Heart left ventricle (tissue), 16 donors: Measurements from ENCODE around the gene SWSAP1. TPM values are rescaled to one million over a fixed set of nuclear protein-coding genes. Genes with fewer than 3 reads are reported as not detected.

Experiments used
- ATAC-seq, 4 donors: fragments of 200-7000 bp; cut with Tn5 transposase; one replicate each; pipeline ENCODE4 v1.9.1; 2020 to 2022; ENCODE audit warnings: moderate library complexity in 4 of 4, mild to moderate bottlenecking in 3 of 4, moderate number of reproducible peaks in 1 of 4
- DNase-seq, 5 donors: peaks; one replicate each; pipeline ENCODE4 v3.0.0-alpha.2; 2020
- H3K27ac ChIP-seq, 12 donors: fragments of 200-600 bp; sonication (generic) in 4 of 12; one replicate each; pipeline versions ENCODE4 v1.5.0 to v1.8.0; 2016 to 2022; ENCODE audit warnings: mild to moderate bottlenecking in 2 of 12
- H3K27me3 ChIP-seq, 9 donors: fragments of 200-600 bp; sonication (generic) in 2 of 9; one replicate each; pipeline versions ENCODE4 v1.5.1 to v1.8.0; 2016 to 2022; ENCODE audit warnings: mild to moderate bottlenecking in 3 of 9
- H3K36me3 ChIP-seq, 9 donors: fragments of 200-600 bp; sonication (generic) in 2 of 9; one replicate each; pipeline versions ENCODE4 v1.5.0 to v1.8.0; 2018 to 2022; ENCODE audit warnings: mild to moderate bottlenecking in 2 of 9
- H3K4me1 ChIP-seq, 12 donors: fragments of 200-600 bp; sonication (generic) in 4 of 12; one replicate each; pipeline versions ENCODE4 v1.5.0 to v1.8.0; 2016 to 2022; ENCODE audit warnings: mild to moderate bottlenecking in 3 of 12
- H3K4me3 ChIP-seq, 12 donors: fragments of 200-600 bp; sonication (generic) in 4 of 12; one replicate each; pipeline versions ENCODE4 v1.5.0 to v1.8.0; 2017 to 2022; ENCODE audit warnings: mild to moderate bottlenecking in 9 of 12, moderate library complexity in 4 of 12
- H3K9me3 ChIP-seq, 12 donors: fragments of 200-600 bp; sonication (generic) in 4 of 12; one replicate each; pipeline versions ENCODE4 v1.5.0 to v1.8.0; 2016 to 2022; ENCODE audit warnings: mild to moderate bottlenecking in 1 of 12
- CTCF ChIP-seq, 12 donors: fragments of 200-600 bp; sonication (generic) in 4 of 12; IDR thresholded peaks; one replicate each; pipeline versions ENCODE4 v1.5.0 to v1.8.0; 2018 to 2022; ENCODE audit warnings: antibody characterized with exemption in 12 of 12, mild to moderate bottlenecking in 5 of 12
- POLR2A ChIP-seq, 2 donors: fragments of 450-650 bp; IDR thresholded peaks; one replicate each; pipeline ENCODE4 v1.6.1; 2017; ENCODE audit warnings: antibody characterized with exemption in 2 of 2, mild to moderate bottlenecking in 2 of 2, moderate library complexity in 2 of 2
- WGBS, 4 donors: extraction: QIAGEN DNeasy Blood & Tissue Kit in 2 of 4; methylation state at CpG; one replicate each; pipeline versions ENCODE4 v1.1.5 to v1.1.7; 2013 to 2018; 5-methylcytosine and 5-hydroxymethylcytosine counted together
- intact Hi-C, 10 donors: fragments of 100-400 bp; cut with DNase I; formaldehyde crosslinking; loops; one replicate each; pipeline versions ENCODE4 v1.11.1 to v1.14.2; 2022
- polyA plus RNA-seq, 2 donors: library from polyadenylated mRNA; stranded (reverse); fragments of 200-250 nt; gene quantifications; one replicate each; pipeline ENCODE4 v1.2.3, GENCODE V29; 2013
- total RNA-seq, 9 donors: library from RNA; depleted of rRNA in 2 of 9; stranded (reverse); fragments of >200 nt in 2 of 9; fragmentation: NEBNext Ultra II Directional in 3 of 9; extraction: Animal tissue kit (Norgen Biotek cat#: 25700) in 3 of 9; gene quantifications; one replicate each; pipeline versions ENCODE4 v1.1.0 to v1.2.4, GENCODE V29; 2016 to 2023
- donor health status: ischemic (EF 13 %, LVEDD 7.1; RV severe dilation, severe dysfunction).
- donor health status: healthy with polysubstance abuse.
- donor health status: DM: no; HTN: yes; CAD: no.
- donor health status: DM: no; HTN: no; CAD: no.
- donor health status: ischemic (EF 25% LVEDD 6.9; RV normal size, moderate dysfunction).
- donor health status: ischemic (EF 25% LVEDD 5.7; RV mildly dilated, moderate dysfunction).
- donor health status: healthy.
- donor health status: DM: yes; HTN: yes; CAD: no.
- donor health status: ischemic (EF 35%, LVEDD 5.7; RV mildly dilated, moderate dysfunction).
- donor health status: nonischemic (EF 11% LVEDD 7.7; RV severe dilation, severe dysfunction).
- donor health status: DM: yes; HTN: yes; CAD: no.
- donor health status: PGD.
- donor health status: ischemic (EF 29% LVEDD 5.4; RV normal size, mild dysfunction).
- donor health status: nonischemic (EF 23%, LVEDD 6.1; RV moderate dilation, normal function).

SWSAP1 gene
- total and polyA plus RNA-seq, 11 donors: 0.67 to 2.1 (median 1.6) TPM

GRCh38 chr19:11422163-11423065 lies 47.9 kb downstream of the SWSAP1 start:
- intact Hi-C loops: no loop called here
- ATAC-seq (peak; percentile 64 to 87 (median 72)), DNase-seq (peak; percentile 78 to 92 (median 82))
- TF ChIP-seq POLR2A (IDR thresholded peaks at IDR 0.05) (no peak), CTCF (IDR thresholded peaks at IDR 0.05) (no peak)
- Histone ChIP-seq H3K4me3 (peak overlapping the region in 11 of 12 donors; percentile 14 to 59 (median 45)), H3K27me3 (peaks cover 4 to 66% (median 47%) of the 10 kb centered on the region in 9 donors), H3K36me3 (no peaks in the 10 kb centered on the region), H3K4me1 (peaks cover 4 to 48% (median 28%) of the 10 kb centered on the region in 12 donors), H3K9me3 (no peaks in the 10 kb centered on the region), H3K27ac (peak overlapping the region in 8 of 12 donors; percentile 46 to 84 (median 77))
- 6 to 17% (median 8%) methylated on average over 31 to 56 of the region's 56 CpGs for WGBS, 4 donors

DNA sequence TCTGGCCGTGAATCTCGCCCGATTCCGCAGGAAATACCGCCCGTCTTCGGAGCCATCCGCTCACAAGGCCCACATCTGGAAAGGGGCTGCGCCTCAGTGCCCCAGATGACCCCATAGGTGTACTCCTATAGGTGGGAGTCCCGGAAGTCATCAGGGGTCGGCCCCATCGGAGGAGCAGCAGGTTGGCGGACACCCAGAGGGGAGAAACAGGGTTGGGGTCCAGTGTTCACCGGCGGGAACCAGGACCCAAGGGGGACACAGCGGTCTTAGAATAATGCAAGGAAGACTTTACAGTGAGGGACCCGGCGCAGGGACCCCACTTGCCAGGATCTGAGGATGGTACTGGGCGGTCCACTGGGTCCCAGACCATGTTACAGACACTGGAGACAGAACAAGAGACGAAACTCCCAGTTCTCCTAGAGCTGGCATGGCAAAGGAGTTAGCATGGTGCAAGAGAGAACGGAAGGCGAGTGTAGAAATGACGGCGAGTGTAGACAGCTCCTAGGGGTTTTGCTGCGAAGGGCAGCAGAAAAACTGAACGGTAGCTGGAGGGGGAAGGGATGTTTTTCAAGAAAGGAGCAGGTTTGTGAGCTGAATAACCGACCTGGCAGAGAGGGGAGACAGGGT lies 48.8 kb downstream of the SWSAP1 start:
- Histone ChIP-seq H3K27ac (no peak overlapping the region), H3K9me3 (no peaks in the 10 kb centered on the region), H3K4me3 (no peak overlapping the region), H3K27me3 (peaks cover 4 to 60% (median 42%) of the 10 kb centered on the region in 9 donors), H3K4me1 (peaks cover 4 to 47% (median 28%) of the 10 kb centered on the region in 12 donors), H3K36me3 (no peaks in the 10 kb centered on the region)
- intact Hi-C loops: no loop called here
- ATAC-seq: no peak
- 39 to 61% (median 41%) methylated on average over 23 to 27 of the region's 27 CpGs for WGBS, 4 donors
- peak in 1 of 5 donors; percentile 28 for DNase-seq
- TF ChIP-seq CTCF (IDR thresholded peaks at IDR 0.05) (no peak), POLR2A (IDR thresholded peaks at IDR 0.05) (no peak)

- Histone ChIP-seq H3K36me3 (no peaks in the 10 kb centered on the region), H3K4me1 (peaks cover 4 to 42% (median 28%) of the 10 kb centered on the region in 12 donors), H3K9me3 (no peaks in the 10 kb centered on the region), H3K27ac (no peak overlapping the region), H3K4me3 (no peak overlapping the region), H3K27me3 (peaks cover 4 to 55% (median 38%) of the 10 kb centered on the region in 9 donors)
- ATAC-seq (no peak), DNase-seq (peak in 1 of 5 donors; percentile 24)
- intact Hi-C loops: no loop called here
- 13 to 29% (median 16%) methylated on average over 21 to 22 of the region's 22 CpGs for WGBS, 4 donors
- TF ChIP-seq CTCF (IDR thresholded peaks at IDR 0.05) (no peak), POLR2A (IDR thresholded peaks at IDR 0.05) (no peak)
Observed at GRCh38 chr19:11423791-11424181, 49.3 kb downstream of the SWSAP1 start.

Other genes with a start within 250 kb of the SWSAP1 start
- 10 to 100 TPM in 1 of 9 donors, 1 to 10 TPM in 8; 1.7 to 10.7 (median 5.2) TPM for gene SPC24, start 218.9 kb upstream of the SWSAP1 start, total RNA-seq
- gene SPC24, start 218.9 kb upstream of the SWSAP1 start, polyA plus RNA-seq: 1 to 10 TPM; 1.4 to 3.0 TPM
- 1,000 to 10,000 TPM in 1 of 9 donors, 100 to 1,000 TPM in 8; 232 to 1,831 (median 296) TPM for gene KANK2, start 177.1 kb upstream of the SWSAP1 start, total RNA-seq
- 100 to 1,000 TPM; 275 to 281 TPM for gene KANK2, start 177.1 kb upstream of the SWSAP1 start, polyA plus RNA-seq
- gene ANGPTL8, start 135.0 kb upstream of the SWSAP1 start, total RNA-seq: 1 to 10 TPM in 1 of 9 donors, not detected in 8; 6.3 TPM
- gene ANGPTL8, start 135.0 kb upstream of the SWSAP1 start, polyA plus RNA-seq: 10 to 100 TPM in 1 of 2 donors, under 1 TPM in 1; 0.61 to 10.2 TPM
- 10 to 100 TPM; 21.6 to 57.8 (median 39.5) TPM for gene DOCK6, start 112.1 kb upstream of the SWSAP1 start, total RNA-seq
- gene DOCK6, start 112.1 kb upstream of the SWSAP1 start, polyA plus RNA-seq: 10 to 100 TPM; 25.6 to 36.0 TPM
- gene TSPAN16, start 78.5 kb upstream of the SWSAP1 start, total RNA-seq: not detected
- not detected for gene TSPAN16, start 78.5 kb upstream of the SWSAP1 start, polyA plus RNA-seq
- gene RAB3D, start 35.0 kb upstream of the SWSAP1 start, total RNA-seq: 10 to 100 TPM in 3 of 9 donors, 1 to 10 TPM in 6; 5.4 to 15.1 (median 7.4) TPM
- gene RAB3D, start 35.0 kb upstream of the SWSAP1 start, polyA plus RNA-seq: 1 to 10 TPM; 2.5 to 3.9 TPM
- gene TMEM205, start 28.4 kb upstream of the SWSAP1 start, total RNA-seq: 100 to 1,000 TPM in 3 of 9 donors, 10 to 100 TPM in 6; 68.3 to 372 (median 83.9) TPM
- gene TMEM205, start 28.4 kb upstream of the SWSAP1 start, polyA plus RNA-seq: 100 to 1,000 TPM; 106 to 151 TPM
- gene CCDC159, start 28.1 kb upstream of the SWSAP1 start, total RNA-seq: 10 to 100 TPM; 13.6 to 26.2 (median 21.9) TPM
- gene CCDC159, start 28.1 kb upstream of the SWSAP1 start, polyA plus RNA-seq: 10 to 100 TPM; 11.5 to 34.9 TPM
- gene PLPPR2, start 19.2 kb upstream of the SWSAP1 start, total RNA-seq: 10 to 100 TPM in 6 of 9 donors, 1 to 10 TPM in 3; 4.5 to 24.8 (median 12.5) TPM
- 10 to 100 TPM in 1 of 2 donors, 1 to 10 TPM in 1; 8.0 to 10.5 TPM for gene PLPPR2, start 19.2 kb upstream of the SWSAP1 start, polyA plus RNA-seq
- gene EPOR, start 9.6 kb downstream of the SWSAP1 start, total RNA-seq: 1 to 10 TPM; 4.6 to 7.8 (median 5.7) TPM
- gene EPOR, start 9.6 kb downstream of the SWSAP1 start, polyA plus RNA-seq: 1 to 10 TPM; 6.1 TPM
- gene RGL3, start 44.6 kb downstream of the SWSAP1 start, total RNA-seq: 1 to 10 TPM; 2.1 to 5.0 (median 4.0) TPM
- gene RGL3, start 44.6 kb downstream of the SWSAP1 start, polyA plus RNA-seq: 10 to 100 TPM in 1 of 2 donors, 1 to 10 TPM in 1; 2.2 to 11.3 TPM
- under 1 TPM in 7 of 9 donors, not detected in 2; 0.18 to 0.69 (median 0.31) TPM for gene ODAD3, start 60.5 kb downstream of the SWSAP1 start, total RNA-seq
- under 1 TPM; 0.37 to 0.84 TPM for gene ODAD3, start 60.5 kb downstream of the SWSAP1 start, polyA plus RNA-seq
- gene PRKCSH, start 61.0 kb downstream of the SWSAP1 start, total RNA-seq: 100 to 1,000 TPM in 6 of 9 donors, 10 to 100 TPM in 3; 69.3 to 210 (median 120) TPM
- 100 to 1,000 TPM in 1 of 2 donors, 10 to 100 TPM in 1; 71.2 to 107 TPM for gene PRKCSH, start 61.0 kb downstream of the SWSAP1 start, polyA plus RNA-seq
- under 1 TPM in 8 of 9 donors, not detected in 1; 0.08 to 0.75 (median 0.27) TPM for gene ELAVL3, start 106.4 kb downstream of the SWSAP1 start, total RNA-seq
- under 1 TPM; 0.03 to 0.11 TPM for gene ELAVL3, start 106.4 kb downstream of the SWSAP1 start, polyA plus RNA-seq
- 1 to 10 TPM; 2.4 to 5.5 (median 3.8) TPM for gene ZNF653, start 131.2 kb downstream of the SWSAP1 start, total RNA-seq
- 1 to 10 TPM; 4.0 to 8.9 TPM for gene ZNF653, start 131.2 kb downstream of the SWSAP1 start, polyA plus RNA-seq
- gene ECSIT, start 154.5 kb downstream of the SWSAP1 start, total RNA-seq: 100 to 1,000 TPM in 8 of 9 donors, 10 to 100 TPM in 1; 69.7 to 207 (median 131) TPM
- gene ECSIT, start 154.5 kb downstream of the SWSAP1 start, polyA plus RNA-seq: 100 to 1,000 TPM; 157 to 242 TPM
- 100 to 1,000 TPM in 6 of 9 donors, 10 to 100 TPM in 3; 68.6 to 979 (median 145) TPM for gene CNN1, start 164.2 kb downstream of the SWSAP1 start, total RNA-seq
- gene CNN1, start 164.2 kb downstream of the SWSAP1 start, polyA plus RNA-seq: 100 to 1,000 TPM; 306 to 426 TPM
- gene ELOF1, start 184.6 kb downstream of the SWSAP1 start, total RNA-seq: 10 to 100 TPM; 25.0 to 41.5 (median 27.7) TPM
- gene ELOF1, start 184.6 kb downstream of the SWSAP1 start, polyA plus RNA-seq: 10 to 100 TPM; 47.5 to 70.3 TPM
- gene ACP5, start 203.0 kb downstream of the SWSAP1 start, total RNA-seq: 10 to 100 TPM in 2 of 9 donors, 1 to 10 TPM in 6, under 1 TPM in 1; 0.56 to 54.1 (median 3.3) TPM
- 1 to 10 TPM; 1.6 to 1.9 TPM for gene ACP5, start 203.0 kb downstream of the SWSAP1 start, polyA plus RNA-seq
- 1 to 10 TPM; 3.5 to 9.2 (median 6.0) TPM for gene ZNF627, start 222.8 kb downstream of the SWSAP1 start, total RNA-seq
- gene ZNF627, start 222.8 kb downstream of the SWSAP1 start, polyA plus RNA-seq: 1 to 10 TPM; 2.5 to 4.6 TPM